Loucy (cell line): Measurements from ENCODE around the gene CYP27B1.

Source experiments
- EZH2phosphoT487 ChIP-seq: fragments of 200-600 bp; IDR thresholded peaks from 2 replicates; pipeline ENCODE4 v1.6.1; 2018; ENCODE audit warnings: antibody characterized with exemption, mild to moderate bottlenecking, moderate library complexity, borderline replicate concordance
- TF ChIP-seq, protein P1 (sequence below): fragments of 200-600 bp; sonication (generic); conservative IDR thresholded peaks from 2 replicates; pipeline ENCODE4 v1.5.1; 2014; ENCODE audit warnings: mild to moderate bottlenecking, antibody characterized with exemption, low read length

DNA sequence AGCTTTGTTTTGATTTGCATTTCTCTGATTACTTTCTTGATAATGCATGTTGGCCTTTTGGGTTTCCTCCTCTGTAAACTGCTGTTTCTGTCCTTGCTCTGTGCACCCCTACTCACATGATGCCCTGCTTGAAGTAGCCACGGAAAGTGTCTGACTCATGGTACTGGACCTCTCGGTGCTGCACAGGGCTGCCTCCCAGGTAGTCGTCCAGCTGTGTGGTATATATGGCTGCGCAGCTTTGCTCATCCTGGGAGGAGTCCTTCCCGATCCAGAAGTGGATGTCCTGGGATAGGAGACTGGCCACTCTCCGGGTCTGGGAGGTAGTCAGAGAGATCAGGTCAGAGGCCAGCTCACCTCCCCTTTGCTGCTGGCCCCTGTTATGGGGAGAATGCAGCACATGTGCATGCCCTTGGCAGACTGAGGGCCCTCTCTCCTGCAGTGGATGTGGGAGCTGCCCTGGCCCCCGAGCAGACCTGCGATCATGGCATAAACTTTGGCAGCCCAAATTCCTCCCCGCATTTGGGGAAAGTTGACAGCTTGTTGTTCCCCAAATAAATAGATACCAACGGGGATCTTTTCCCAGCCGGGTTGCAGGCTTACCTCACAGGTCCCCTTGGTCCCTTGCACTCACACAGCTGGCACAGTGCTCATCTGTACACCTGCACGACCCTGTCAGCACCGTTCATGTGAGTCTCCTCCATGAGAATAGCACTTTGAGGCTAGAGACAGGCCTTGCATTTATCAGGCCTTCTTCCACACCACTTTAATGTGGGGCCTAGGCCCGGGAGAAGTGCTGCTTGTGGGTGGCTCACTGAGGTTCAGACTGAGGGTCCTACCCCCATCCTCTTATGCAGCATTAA is 46.5 kb upstream of the CYP27B1 start:
- TF ChIP-seq, protein P1, sequence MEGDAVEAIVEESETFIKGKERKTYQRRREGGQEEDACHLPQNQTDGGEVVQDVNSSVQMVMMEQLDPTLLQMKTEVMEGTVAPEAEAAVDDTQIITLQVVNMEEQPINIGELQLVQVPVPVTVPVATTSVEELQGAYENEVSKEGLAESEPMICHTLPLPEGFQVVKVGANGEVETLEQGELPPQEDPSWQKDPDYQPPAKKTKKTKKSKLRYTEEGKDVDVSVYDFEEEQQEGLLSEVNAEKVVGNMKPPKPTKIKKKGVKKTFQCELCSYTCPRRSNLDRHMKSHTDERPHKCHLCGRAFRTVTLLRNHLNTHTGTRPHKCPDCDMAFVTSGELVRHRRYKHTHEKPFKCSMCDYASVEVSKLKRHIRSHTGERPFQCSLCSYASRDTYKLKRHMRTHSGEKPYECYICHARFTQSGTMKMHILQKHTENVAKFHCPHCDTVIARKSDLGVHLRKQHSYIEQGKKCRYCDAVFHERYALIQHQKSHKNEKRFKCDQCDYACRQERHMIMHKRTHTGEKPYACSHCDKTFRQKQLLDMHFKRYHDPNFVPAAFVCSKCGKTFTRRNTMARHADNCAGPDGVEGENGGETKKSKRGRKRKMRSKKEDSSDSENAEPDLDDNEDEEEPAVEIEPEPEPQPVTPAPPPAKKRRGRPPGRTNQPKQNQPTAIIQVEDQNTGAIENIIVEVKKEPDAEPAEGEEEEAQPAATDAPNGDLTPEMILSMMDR = no peak
- no peak for TF ChIP-seq EZH2phosphoT487
